PC-3 (cell line): Measurements from ENCODE around the gene CEP120. TPM values are rescaled to one million over a fixed set of nuclear protein-coding genes. Genes with fewer than 3 reads are reported as not detected.

Experiments
- ATAC-seq: fragments of 200-7000 bp; cut with Tn5 transposase; 2 replicates; pipeline ENCODE4 v1.9.1; 2020; ENCODE audit warnings: mild to moderate bottlenecking, moderate library complexity
- BruUV-seq: library from RNA; stranded (reverse); fragments of 400-500 nt; replicated peaks from 2 replicates; lab custom pipeline; 2021; lab: Mats Ljungman, UMichigan
- CTCF ChIA-PET: fragments of 300-600 bp; sonication (Branson Sonifier 250); formaldehyde crosslinking; loops from one replicate; lab custom pipeline; 2022; ENCODE audit warnings: antibody characterized with exemption; lab: Charles Lee
- POLR2A ChIA-PET: fragments of 300-600 bp; sonication (Branson Sonifier 250); formaldehyde crosslinking; loops from one replicate; lab custom pipeline; 2022; ENCODE audit warnings: antibody characterized with exemption; ENCODE audit not compliant: unreplicated experiment; lab: Charles Lee
- DNase-seq: peaks from one replicate; pipeline ENCODE4 v3.0.0-alpha.2; 2015
- H2AFZ ChIP-seq: fragments of 300-600 bp; sonication (generic); 2 replicates; pipeline ENCODE4 v1.6.0; 2016; ENCODE audit warnings: antibody characterized with exemption, low read length
- H3F3A ChIP-seq: fragments of 300-600 bp; sonication (generic); one replicate; pipeline ENCODE4 v1.6.0; 2017; ENCODE audit warnings: antibody characterized with exemption, low read length, control low read depth, mild to moderate bottlenecking; ENCODE audit not compliant: unreplicated experiment
- H3K27ac ChIP-seq: fragments of 300-600 bp; sonication (generic); 2 replicates; pipeline ENCODE4 v1.5.1; 2016; ENCODE audit warnings: mild to moderate bottlenecking, low read length
- H3K27me3 ChIP-seq: fragments of 300-600 bp; sonication (generic); 2 replicates; pipeline ENCODE4 v1.6.1; 2016; ENCODE audit warnings: low read length, mixed read lengths
- H3K36me3 ChIP-seq: fragments of 300-600 bp; sonication (generic); 2 replicates; pipeline ENCODE4 v1.6.1; 2016; ENCODE audit warnings: low read depth, mixed run types, low read length, mixed read lengths
- H3K4me1 ChIP-seq: fragments of 300-600 bp; sonication (generic); 2 replicates; pipeline ENCODE4 v1.5.1; 2016; ENCODE audit warnings: low read length; ENCODE audit not compliant: insufficient read depth
- H3K4me2 ChIP-seq: fragments of 300-600 bp; sonication (generic); 2 replicates; pipeline ENCODE4 v1.6.0; 2016; ENCODE audit warnings: low read length
- H3K4me3 ChIP-seq: fragments of 300-600 bp; sonication (generic); 2 replicates; pipeline ENCODE4 v1.5.1; 2016; ENCODE audit warnings: mild to moderate bottlenecking, low read length, mixed read lengths
- H3K79me2 ChIP-seq: fragments of 300-600 bp; sonication (generic); 2 replicates; pipeline ENCODE4 v1.6.1; 2017; ENCODE audit warnings: low read length, mixed read lengths
- H3K9ac ChIP-seq: fragments of 300-600 bp; sonication (generic); 2 replicates; pipeline ENCODE4 v1.6.0; 2016; ENCODE audit warnings: mild to moderate bottlenecking, low read length
- H3K9me2 ChIP-seq: fragments of 300-600 bp; sonication (generic); replicated peaks from 2 replicates; pipeline ENCODE4 v1.6.1; 2016; ENCODE audit warnings: mixed run types, low read length, mixed read lengths
- H3K9me3 ChIP-seq: fragments of 300-600 bp; sonication (generic); 2 replicates; pipeline ENCODE4 v1.6.1; 2016; ENCODE audit warnings: low read length, mixed read lengths
- H4K20me1 ChIP-seq: fragments of 300-600 bp; sonication (generic); 2 replicates; pipeline ENCODE4 v1.6.1; 2016; ENCODE audit warnings: low read length, mixed read lengths
- EZH2 ChIP-seq: fragments of 300-600 bp; sonication (generic); IDR thresholded peaks from one replicate; pipeline ENCODE4 v1.6.1; 2017; ENCODE audit warnings: antibody characterized with exemption, mild to moderate bottlenecking, low read length; ENCODE audit not compliant: unreplicated experiment
- EZH2phosphoT487 ChIP-seq: fragments of 300-600 bp; sonication (generic); IDR thresholded peaks from 2 replicates; pipeline ENCODE4 v1.6.1; 2018; ENCODE audit warnings: mild to moderate bottlenecking, antibody characterized with exemption, low read length, borderline replicate concordance
- intact Hi-C: fragments of 100-400 bp; cut with micrococcal nuclease; formaldehyde crosslinking; loops from 2 replicates; pipeline ENCODE4 v1.9.0; 2023
- total RNA-seq: library from RNA; depleted of rRNA; stranded (reverse); fragments of >200 nt; gene quantifications from 2 replicates; pipeline ENCODE4 v1.2.3, GENCODE V29; 2014
- TF ChIP-seq, protein P1 (sequence below): fragments of 300-600 bp; sonication (generic); conservative IDR thresholded peaks from 2 replicates; pipeline ENCODE4 v1.5.1; 2017; ENCODE audit warnings: antibody characterized with exemption, low read depth, mild to moderate bottlenecking, low read length

Gene CEP120
- total RNA-seq, 1 experiment from 2014 or later = 11.5 TPM

DNA sequence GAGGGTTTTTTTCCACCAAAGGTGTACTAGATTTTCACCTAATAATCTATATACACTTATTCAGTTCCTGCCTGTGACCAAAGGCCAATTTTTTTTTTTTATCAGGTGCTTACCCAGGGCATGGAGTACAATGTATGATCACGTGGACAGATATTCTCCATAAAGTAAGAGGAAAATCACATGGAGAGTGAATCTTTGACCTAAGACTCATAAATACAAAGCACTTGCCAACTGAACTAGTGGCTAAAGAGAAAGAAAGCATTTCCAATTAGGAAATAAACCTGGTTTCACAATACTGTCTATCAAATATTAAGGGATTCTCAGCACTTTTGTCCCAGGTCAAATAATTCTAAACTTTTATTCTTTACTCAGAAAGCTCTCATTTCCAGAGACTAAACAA lies 33.0 kb upstream of the CEP120 start:
- BruUV-seq = no TSS peak
- Histone ChIP-seq H3K27me3 (no peaks in the 10 kb centered on the region), H3K4me3 (no peak overlapping the region), H3K79me2 (no peaks in the 10 kb centered on the region), H2AFZ (no peak overlapping the region), H3K9ac (no peak overlapping the region), H4K20me1 (no peaks in the 10 kb centered on the region), H3K9me3 (no peaks in the 10 kb centered on the region), H3K4me1 (peaks cover 8% of the 10 kb centered on the region), H3F3A (no peaks in the 10 kb centered on the region), H3K36me3 (no peaks in the 10 kb centered on the region), H3K9me2 (no peaks in the 10 kb centered on the region), H3K4me2 (no peak overlapping the region), H3K27ac (no peak overlapping the region)
- no peak for DNase-seq
- intact Hi-C loops = no loop called here
- no peak for ATAC-seq
- ChIA-PET POLR2A (no interaction called here), CTCF (no interaction called here)
- TF ChIP-seq, protein P1, sequence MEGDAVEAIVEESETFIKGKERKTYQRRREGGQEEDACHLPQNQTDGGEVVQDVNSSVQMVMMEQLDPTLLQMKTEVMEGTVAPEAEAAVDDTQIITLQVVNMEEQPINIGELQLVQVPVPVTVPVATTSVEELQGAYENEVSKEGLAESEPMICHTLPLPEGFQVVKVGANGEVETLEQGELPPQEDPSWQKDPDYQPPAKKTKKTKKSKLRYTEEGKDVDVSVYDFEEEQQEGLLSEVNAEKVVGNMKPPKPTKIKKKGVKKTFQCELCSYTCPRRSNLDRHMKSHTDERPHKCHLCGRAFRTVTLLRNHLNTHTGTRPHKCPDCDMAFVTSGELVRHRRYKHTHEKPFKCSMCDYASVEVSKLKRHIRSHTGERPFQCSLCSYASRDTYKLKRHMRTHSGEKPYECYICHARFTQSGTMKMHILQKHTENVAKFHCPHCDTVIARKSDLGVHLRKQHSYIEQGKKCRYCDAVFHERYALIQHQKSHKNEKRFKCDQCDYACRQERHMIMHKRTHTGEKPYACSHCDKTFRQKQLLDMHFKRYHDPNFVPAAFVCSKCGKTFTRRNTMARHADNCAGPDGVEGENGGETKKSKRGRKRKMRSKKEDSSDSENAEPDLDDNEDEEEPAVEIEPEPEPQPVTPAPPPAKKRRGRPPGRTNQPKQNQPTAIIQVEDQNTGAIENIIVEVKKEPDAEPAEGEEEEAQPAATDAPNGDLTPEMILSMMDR = no peak
- no peak for TF ChIP-seq EZH2phosphoT487
- no peak for TF ChIP-seq EZH2

GRCh38 chr5:123455640-123456039 lies 32.4 kb upstream of the CEP120 start:
- no peak for TF ChIP-seq EZH2phosphoT487
- TF ChIP-seq, protein P1 = 0 out of 2 replicates have a peak, but pooled peaks have one; percentile 14
- intact Hi-C loops = no loop called here
- no peaks in the 10 kb centered on the region for H3K79me2 ChIP-seq
- H4K20me1 ChIP-seq = no peaks in the 10 kb centered on the region
- no peak overlapping the region for H3K27ac ChIP-seq
- ChIA-PET CTCF (no interaction called here), POLR2A (no interaction called here)
- no peaks in the 10 kb centered on the region for H3K9me2 ChIP-seq
- H3K4me1 ChIP-seq = peaks cover 8% of the 10 kb centered on the region
- H3K36me3 ChIP-seq = no peaks in the 10 kb centered on the region
- H3K9me3 ChIP-seq = no peaks in the 10 kb centered on the region
- no peak for DNase-seq
- no peak overlapping the region for H3K4me2 ChIP-seq
- H3K27me3 ChIP-seq = no peaks in the 10 kb centered on the region
- H2AFZ ChIP-seq = no peak overlapping the region
- no peak overlapping the region for H3K9ac ChIP-seq
- BruUV-seq = no TSS peak
- H3K4me3 ChIP-seq = no peak overlapping the region
- no peaks in the 10 kb centered on the region for H3F3A ChIP-seq
- ATAC-seq = no peak

- intact Hi-C loops = no loop called here
- no peak overlapping the region for H2AFZ ChIP-seq
- no TSS peak for BruUV-seq
Measured at GRCh38 chr5:123455095-123455494, 31.9 kb upstream of the CEP120 start.

More at GRCh38 chr5:123455095-123455494, 31.9 kb upstream of the CEP120 start:
- ChIA-PET CTCF (no interaction called here), POLR2A (no interaction called here)
- Histone ChIP-seq H3K27me3 (no peaks in the 10 kb centered on the region), H3K27ac (no peak overlapping the region), H4K20me1 (no peaks in the 10 kb centered on the region), H3K4me1 (peaks cover 8% of the 10 kb centered on the region), H3K36me3 (no peaks in the 10 kb centered on the region), H3F3A (no peaks in the 10 kb centered on the region), H3K9me3 (no peaks in the 10 kb centered on the region), H3K9me2 (no peaks in the 10 kb centered on the region), H3K4me2 (no peak overlapping the region), H3K4me3 (no peak overlapping the region), H3K79me2 (no peaks in the 10 kb centered on the region), H3K9ac (no peak overlapping the region)
- DNase-seq (no peak), ATAC-seq (no peak)
- no peak for TF ChIP-seq EZH2
- TF ChIP-seq EZH2phosphoT487 = no peak
- TF ChIP-seq, protein P1 = no peak
